DND-41 (cell line): ENCODE results near the gene PLEKHA6.

Source experiments
- EZH2 ChIP-seq: IDR thresholded peaks from 3 replicates; pipeline ENCODE4 v1.6.1; 2012; ENCODE audit warnings: borderline replicate concordance, low read depth, mild to moderate bottlenecking, moderate library complexity, low read length, inconsistent platforms; ENCODE audit not compliant: severe bottlenecking
- TF ChIP-seq, protein P1 (sequence below): IDR thresholded peaks from 2 replicates; pipeline ENCODE4 v1.5.1; 2012; ENCODE audit warnings: borderline replicate concordance, low read length, moderate library complexity, mild to moderate bottlenecking; ENCODE audit not compliant: poor library complexity, severe bottlenecking; ENCODE audit errors: extremely low read depth

DNA sequence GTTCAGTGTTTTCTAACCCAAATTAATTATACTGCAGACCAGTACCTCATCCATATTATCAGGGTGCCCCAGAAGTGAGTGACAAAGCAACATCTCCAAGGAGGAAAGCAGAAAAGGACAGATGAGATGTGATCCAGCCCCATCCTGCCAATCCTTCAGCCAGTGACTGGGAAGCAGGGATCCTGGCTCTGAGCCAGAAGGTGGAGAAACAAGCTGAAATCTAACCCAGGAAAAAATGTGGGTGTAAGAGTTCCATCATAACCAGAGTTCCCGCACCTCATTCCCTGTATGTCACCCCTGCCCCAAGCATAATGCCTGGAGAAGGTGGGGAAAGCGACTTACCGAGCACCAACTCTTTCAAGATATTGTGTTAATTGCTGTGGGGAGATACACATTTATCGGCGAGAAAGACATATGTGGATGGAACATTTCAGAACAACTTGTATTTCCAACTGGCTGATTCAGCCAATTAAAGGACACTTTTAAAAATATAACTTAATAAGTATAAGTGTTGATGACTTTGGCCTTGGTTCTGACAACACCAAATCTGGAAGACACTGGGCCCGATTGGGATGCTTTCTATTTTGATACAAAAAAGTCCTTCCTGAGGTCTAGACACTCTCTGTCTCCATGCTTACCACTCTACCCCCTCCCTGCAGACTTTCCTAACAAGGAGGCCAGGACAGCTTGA, 14.9 kb downstream of the PLEKHA6 start:
- TF ChIP-seq EZH2: no peak
- TF ChIP-seq, protein P1, sequence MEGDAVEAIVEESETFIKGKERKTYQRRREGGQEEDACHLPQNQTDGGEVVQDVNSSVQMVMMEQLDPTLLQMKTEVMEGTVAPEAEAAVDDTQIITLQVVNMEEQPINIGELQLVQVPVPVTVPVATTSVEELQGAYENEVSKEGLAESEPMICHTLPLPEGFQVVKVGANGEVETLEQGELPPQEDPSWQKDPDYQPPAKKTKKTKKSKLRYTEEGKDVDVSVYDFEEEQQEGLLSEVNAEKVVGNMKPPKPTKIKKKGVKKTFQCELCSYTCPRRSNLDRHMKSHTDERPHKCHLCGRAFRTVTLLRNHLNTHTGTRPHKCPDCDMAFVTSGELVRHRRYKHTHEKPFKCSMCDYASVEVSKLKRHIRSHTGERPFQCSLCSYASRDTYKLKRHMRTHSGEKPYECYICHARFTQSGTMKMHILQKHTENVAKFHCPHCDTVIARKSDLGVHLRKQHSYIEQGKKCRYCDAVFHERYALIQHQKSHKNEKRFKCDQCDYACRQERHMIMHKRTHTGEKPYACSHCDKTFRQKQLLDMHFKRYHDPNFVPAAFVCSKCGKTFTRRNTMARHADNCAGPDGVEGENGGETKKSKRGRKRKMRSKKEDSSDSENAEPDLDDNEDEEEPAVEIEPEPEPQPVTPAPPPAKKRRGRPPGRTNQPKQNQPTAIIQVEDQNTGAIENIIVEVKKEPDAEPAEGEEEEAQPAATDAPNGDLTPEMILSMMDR: no peak
